Sigmoid colon (tissue), 7 donors: Measurements from ENCODE around the gene BRPF1. TPM values are rescaled to one million over a fixed set of nuclear protein-coding genes. Genes with fewer than 3 reads are reported as not detected.

Source experiments
- DNase-seq: peaks from one replicate; pipeline ENCODE4 v3.0.0-alpha.2; 2019
- H3K27ac ChIP-seq, 4 donors: fragments of 200-600 bp; sonication (generic); one replicate each; pipeline ENCODE4 v1.5.1; 2016 to 2019; ENCODE audit warnings: mild to moderate bottlenecking in 1 of 4
- H3K27me3 ChIP-seq, 3 donors: fragments of 200-600 bp; sonication (generic); one replicate each; pipeline ENCODE4 v1.5.1; 2019; ENCODE audit warnings: mild to moderate bottlenecking in 1 of 3
- H3K36me3 ChIP-seq, 4 donors: fragments of 200-600 bp; sonication (generic); one replicate each; pipeline ENCODE4 v1.5.1; 2016 to 2019
- H3K4me1 ChIP-seq, 4 donors: fragments of 200-600 bp; sonication (generic); one replicate each; pipeline ENCODE4 v1.5.1; 2017 to 2019
- H3K4me3 ChIP-seq, 4 donors: fragments of 200-600 bp; sonication (generic); one replicate each; pipeline ENCODE4 v1.5.1; 2017 to 2019; ENCODE audit warnings: mild to moderate bottlenecking in 2 of 4, moderate library complexity in 1 of 4
- H3K9me3 ChIP-seq, 4 donors: fragments of 200-600 bp in 3 of 4; sonication (generic) in 3 of 4; one replicate each; pipeline versions ENCODE4 v1.5.1 to v1.6.1; 2013 to 2019
- EP300 ChIP-seq, 4 donors: sonication (generic); formaldehyde crosslinking; IDR thresholded peaks; one replicate each; pipeline ENCODE4 v1.6.1; 2017; ENCODE audit warnings: antibody characterized with exemption in 4 of 4
- POLR2A ChIP-seq, 2 donors: fragments of 450-650 bp; IDR thresholded peaks; one replicate each; pipeline ENCODE4 v1.6.1; 2016; ENCODE audit warnings: antibody characterized with exemption in 2 of 2, mild to moderate bottlenecking in 2 of 2, moderate library complexity in 2 of 2
- POLR2AphosphoS5 ChIP-seq, 4 donors: sonication (generic); formaldehyde crosslinking; IDR thresholded peaks; one replicate each; pipeline ENCODE4 v1.6.1; 2017; ENCODE audit warnings: antibody characterized with exemption in 4 of 4
- WGBS, 2 donors: extraction: QIAGEN DNeasy Blood & Tissue Kit; methylation state at CpG; one replicate each; pipeline ENCODE4 v1.1.7; 2013; 5-methylcytosine and 5-hydroxymethylcytosine counted together
- intact Hi-C: fragments of 100-400 bp; cut with DNase I; formaldehyde crosslinking; loops from one replicate; pipeline ENCODE4 v1.15.1; 2023
- polyA plus RNA-seq, 3 donors: library from polyadenylated mRNA; stranded (reverse); fragments of 200-250 nt; gene quantifications; one replicate each; pipeline ENCODE4 v1.2.3, GENCODE V29; 2013
- total RNA-seq, 4 donors: library from RNA; depleted of rRNA; stranded (reverse); fragments of >200 nt; gene quantifications; one replicate each; pipeline ENCODE4 v1.1.0, GENCODE V29; 2016
- TF ChIP-seq, protein P1 (sequence below), 4 experiments: fragments of 450-650 bp in 3 of 4; fragments of 200-600 bp in 1 of 4; IDR thresholded peaks; one replicate each; pipeline ENCODE4 v1.5.1; 2016 to 2019; ENCODE audit warnings: antibody characterized with exemption in 4 of 4, mild to moderate bottlenecking in 3 of 4, moderate library complexity in 2 of 4
- donor health status: healthy with polysubstance abuse.
- donor health status: Bipolar disorder and iron deficiency.
- donor health status: healthy.

BRPF1 gene
- total and polyA plus RNA-seq, 7 donors = 3.5 to 18.6 (median 12.6) TPM

- no peaks in the 10 kb centered on the region for H3K9me3 ChIP-seq
- WGBS, 2 donors = 93 to 96% methylated on average over 8 of the region's 8 CpGs
- H3K36me3 ChIP-seq = peaks cover 0 to 69% (median 19%) of the 10 kb centered on the region in 4 donors
- H3K4me3 ChIP-seq = no peak overlapping the region
- H3K27me3 ChIP-seq = no peaks in the 10 kb centered on the region
- no peak overlapping the region for H3K27ac ChIP-seq
- intact Hi-C loops = no loop called here
- TF ChIP-seq POLR2A (IDR thresholded peaks at IDR 0.05) (no peak), POLR2AphosphoS5 (IDR thresholded peaks at IDR 0.05) (no peak), EP300 (IDR thresholded peaks at IDR 0.05) (no peak)
- TF ChIP-seq, protein P1, sequence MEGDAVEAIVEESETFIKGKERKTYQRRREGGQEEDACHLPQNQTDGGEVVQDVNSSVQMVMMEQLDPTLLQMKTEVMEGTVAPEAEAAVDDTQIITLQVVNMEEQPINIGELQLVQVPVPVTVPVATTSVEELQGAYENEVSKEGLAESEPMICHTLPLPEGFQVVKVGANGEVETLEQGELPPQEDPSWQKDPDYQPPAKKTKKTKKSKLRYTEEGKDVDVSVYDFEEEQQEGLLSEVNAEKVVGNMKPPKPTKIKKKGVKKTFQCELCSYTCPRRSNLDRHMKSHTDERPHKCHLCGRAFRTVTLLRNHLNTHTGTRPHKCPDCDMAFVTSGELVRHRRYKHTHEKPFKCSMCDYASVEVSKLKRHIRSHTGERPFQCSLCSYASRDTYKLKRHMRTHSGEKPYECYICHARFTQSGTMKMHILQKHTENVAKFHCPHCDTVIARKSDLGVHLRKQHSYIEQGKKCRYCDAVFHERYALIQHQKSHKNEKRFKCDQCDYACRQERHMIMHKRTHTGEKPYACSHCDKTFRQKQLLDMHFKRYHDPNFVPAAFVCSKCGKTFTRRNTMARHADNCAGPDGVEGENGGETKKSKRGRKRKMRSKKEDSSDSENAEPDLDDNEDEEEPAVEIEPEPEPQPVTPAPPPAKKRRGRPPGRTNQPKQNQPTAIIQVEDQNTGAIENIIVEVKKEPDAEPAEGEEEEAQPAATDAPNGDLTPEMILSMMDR (IDR thresholded peaks at IDR 0.05) = no peak
- no peak for DNase-seq
- peaks cover 0 to 11% (median 6%) of the 10 kb centered on the region in 4 donors for H3K4me1 ChIP-seq
Observed at GRCh38 chr3:9762871-9763270, 31.3 kb downstream of the BRPF1 start.

- Histone ChIP-seq H3K27me3 (no peaks in the 10 kb centered on the region), H3K36me3 (peaks cover 0 to 39% (median 4%) of the 10 kb centered on the region in 4 donors), H3K4me1 (peaks cover 0 to 38% (median 31%) of the 10 kb centered on the region in 4 donors), H3K27ac (no peak overlapping the region), H3K9me3 (no peaks in the 10 kb centered on the region), H3K4me3 (no peak overlapping the region)
- intact Hi-C loops = no loop called here
- no peak for TF ChIP-seq EP300 (IDR thresholded peaks at IDR 0.05)
- TF ChIP-seq POLR2A (IDR thresholded peaks at IDR 0.05) = no peak
- TF ChIP-seq POLR2AphosphoS5 (IDR thresholded peaks at IDR 0.05) = no peak
- TF ChIP-seq, protein P1 (IDR thresholded peaks at IDR 0.05) = no peak
- WGBS, 2 donors = 92 to 93% methylated on average over 4 of the region's 4 CpGs
- DNase-seq = no peak
Observed at GRCh38 chr3:9765865-9766264, 34.3 kb downstream of the BRPF1 start.

DNA sequence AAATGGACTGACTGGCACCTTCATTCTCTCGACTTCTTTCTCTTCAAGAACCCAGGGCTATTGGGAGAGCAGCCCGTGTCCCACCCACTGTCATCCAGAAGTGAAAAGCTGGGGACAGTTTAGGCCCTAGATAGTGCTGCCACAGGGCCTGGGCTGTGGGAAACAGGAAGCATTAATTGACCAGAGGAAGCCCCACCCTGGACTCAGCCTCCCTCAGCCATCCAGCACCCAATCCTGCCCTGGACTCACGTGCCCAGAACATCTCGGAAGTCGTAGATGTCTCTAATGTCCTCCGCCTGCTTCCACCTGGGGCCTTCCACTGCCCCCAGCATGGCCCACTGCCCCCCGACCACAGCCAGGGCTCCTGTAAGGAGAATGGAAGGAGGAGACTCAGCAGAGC lies 35.9 kb downstream of the BRPF1 start:
- Histone ChIP-seq H3K36me3 (peaks cover 0 to 24% (median under 1%) of the 10 kb centered on the region in 4 donors), H3K27me3 (no peaks in the 10 kb centered on the region), H3K4me3 (no peak overlapping the region), H3K9me3 (no peaks in the 10 kb centered on the region), H3K27ac (peak overlapping the region in 2 of 4 donors; percentile 34 to 86), H3K4me1 (peaks cover 0 to 40% (median 32%) of the 10 kb centered on the region in 4 donors)
- 73 to 76% methylated on average over 7 of the region's 7 CpGs for WGBS, 2 donors
- DNase-seq = no peak
- TF ChIP-seq EP300 (IDR thresholded peaks at IDR 0.05) = no peak
- TF ChIP-seq POLR2AphosphoS5 (IDR thresholded peaks at IDR 0.05) = no peak
- no peak for TF ChIP-seq POLR2A (IDR thresholded peaks at IDR 0.05)
- TF ChIP-seq, protein P1 (IDR thresholded peaks at IDR 0.05) = no peak
- intact Hi-C loops = no loop called here

DNA sequence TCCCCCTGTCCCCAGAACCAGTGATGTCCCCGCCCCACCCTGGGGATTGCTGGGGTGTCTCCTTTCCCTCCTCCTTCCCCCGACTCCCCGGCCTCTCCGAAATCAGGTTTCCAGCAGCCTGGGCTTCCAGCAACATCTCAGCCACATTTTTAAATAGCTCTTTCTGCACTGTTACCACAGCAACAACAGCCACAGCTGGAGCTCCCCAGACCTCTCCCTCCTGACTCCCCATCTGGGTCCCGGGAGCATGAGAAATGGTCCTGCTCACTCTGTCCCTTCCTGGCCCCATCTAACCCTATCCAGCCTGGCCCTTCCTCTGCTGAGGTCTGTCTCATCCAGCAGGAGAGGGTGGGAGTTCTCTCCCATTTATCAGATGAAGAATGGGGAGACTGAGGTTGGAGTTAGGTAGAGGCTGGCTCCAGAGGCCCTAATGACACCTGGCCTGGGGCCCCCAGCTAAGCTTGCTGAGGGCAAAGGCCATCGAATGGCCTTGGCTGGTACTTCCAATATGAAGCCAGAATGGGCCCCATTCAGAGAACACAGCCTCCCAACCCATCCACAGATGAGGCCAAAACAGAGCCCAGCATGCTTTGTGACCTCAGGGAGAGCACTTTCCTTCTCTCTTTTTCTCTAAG lies 36.7 kb downstream of the BRPF1 start:
- Histone ChIP-seq H3K9me3 (no peaks in the 10 kb centered on the region), H3K27me3 (no peaks in the 10 kb centered on the region), H3K4me1 (peaks cover 0 to 40% (median 32%) of the 10 kb centered on the region in 4 donors), H3K27ac (peak overlapping the region; percentile 85 to 89 (median 87)), H3K4me3 (peak overlapping the region in 1 of 4 donors; percentile 74), H3K36me3 (peaks cover 0 to 15% (median 0%) of the 10 kb centered on the region in 4 donors)
- WGBS, 2 donors = 82 to 85% methylated on average over 6 of the region's 6 CpGs
- DNase-seq = no peak
- intact Hi-C loops = loop anchor here (2.0 kb wide), 1 partner anchor 17 kb away; no protein-coding TSS in a partner anchor
- TF ChIP-seq EP300 (IDR thresholded peaks at IDR 0.05) (no peak), POLR2A (IDR thresholded peaks at IDR 0.05) (no peak), POLR2AphosphoS5 (IDR thresholded peaks at IDR 0.05) (no peak)
- TF ChIP-seq, protein P1 (IDR thresholded peaks at IDR 0.05) = no peak
